K562 (cell line): ENCODE measurements around the gene CCDC183. TPM values are rescaled to one million over a fixed set of nuclear protein-coding genes. Genes with fewer than 3 reads are reported as not detected.
"Not testable (repeated sequence)": the region's sequence is repeated elsewhere in the genome, so short reads cannot be mapped to it uniquely, and the experiment has no call there.

Experiments
- ATAC-seq: fragments of 200-7000 bp; cut with Tn5 transposase; 3 replicates; pipeline ENCODE4 v1.9.1; 2020; ENCODE audit warnings: moderate library complexity
- BruUV-seq: library from RNA; stranded (reverse); fragments of 400-500 nt; replicated peaks from 2 replicates; lab custom pipeline; 2021; lab: Mats Ljungman, UMichigan
- CTCF ChIA-PET: fragments of 300-600 bp; formaldehyde crosslinking; extraction: SDS; loops from one replicate; lab custom pipeline; 2021; ENCODE audit warnings: low intra/inter-chr PET ratio; lab: Yijun Ruan, JAX
- POLR2A ChIA-PET: fragments of 300-600, 350-650 bp; sonication (Branson Sonifier 250); formaldehyde crosslinking; extraction: SDS; loops from one replicate; lab custom pipeline; 2021; ENCODE audit warnings: antibody characterized with exemption, inconsistent platforms; lab: Yijun Ruan, JAX
- DNase-seq, 4 experiments: peaks; one replicate each; pipeline versions ENCODE4 v3.0.0 to v3.0.0-alpha.2; 2011 to 2018; ENCODE audit warnings: low spot score in 3 of 4, mixed read lengths in 3 of 4; ENCODE audit errors: extremely low read depth in 1 of 4
- FAIRE-seq: peaks from 2 replicates; lab custom pipeline; 2011; peaks lifted over from hg19 to GRCh38; lab: Jason Lieb, UNC
- H2AFZ ChIP-seq: 2 replicates; pipeline ENCODE4 v1.6.0; 2011; ENCODE audit warnings: low read depth, low read length, control low read depth, inconsistent platforms
- H3K27ac ChIP-seq: fragments of 200-600 bp; 3 replicates; pipeline ENCODE4 v1.8.0; 2011; ENCODE audit warnings: low read depth, mild to moderate bottlenecking, control low read depth, inconsistent platforms, low read length, moderate library complexity, mixed read lengths; ENCODE audit errors: extremely low read depth
- H3K27me3 ChIP-seq, 2 experiments: fragments of 300-600 bp in 1 of 2; 2 replicates in 1 of 2; 3 replicates in 1 of 2; pipeline versions ENCODE4 v1.6.0 to v1.8.0; 2011; ENCODE audit warnings: inconsistent platforms in 2 of 2, low read length in 2 of 2, mild to moderate bottlenecking in 1 of 2, mixed read lengths in 1 of 2, moderate library complexity in 1 of 2; ENCODE audit not compliant: control insufficient read depth in 2 of 2, insufficient read depth in 2 of 2
- H3K36me3 ChIP-seq: fragments of 300-600 bp; 3 replicates; pipeline ENCODE4 v1.8.0; 2011; ENCODE audit warnings: mild to moderate bottlenecking, low read length, inconsistent platforms; ENCODE audit not compliant: control insufficient read depth, insufficient read depth
- H3K4me1 ChIP-seq, 2 experiments: fragments of 200-600 bp in 1 of 2; replicated peaks in 1 of 2; 2 replicates in 1 of 2; 3 replicates in 1 of 2; pipeline versions ENCODE4 v1.5.1 to v1.8.0; 2011; ENCODE audit warnings: inconsistent platforms in 2 of 2, low read length in 2 of 2, mild to moderate bottlenecking in 1 of 2, mixed read lengths in 1 of 2, moderate library complexity in 1 of 2; ENCODE audit not compliant: control insufficient read depth in 2 of 2, insufficient read depth in 2 of 2
- H3K4me2 ChIP-seq: 2 replicates; pipeline ENCODE4 v1.6.1; 2011; ENCODE audit warnings: low read length, control low read depth, inconsistent platforms, mixed read lengths; ENCODE audit not compliant: insufficient read depth
- H3K4me3 ChIP-seq: fragments of 200-600 bp; sonication (generic), shearing (Covaris generic); 2 replicates; pipeline ENCODE4 v1.5.1; 2016; ENCODE audit warnings: control low read depth, inconsistent platforms
- H3K79me2 ChIP-seq: fragments of 200-600 bp; 3 replicates; pipeline ENCODE4 v1.8.0; 2011; ENCODE audit warnings: low read length, inconsistent platforms; ENCODE audit not compliant: control insufficient read depth, insufficient read depth
- H3K9ac ChIP-seq, 2 experiments: 2 replicates each; pipeline versions ENCODE4 v1.6.0 to v1.6.1; 2011; ENCODE audit warnings: low read depth in 2 of 2, low read length in 2 of 2, control low read depth in 1 of 2, inconsistent platforms in 1 of 2, mild to moderate bottlenecking in 1 of 2, mixed read lengths in 1 of 2; ENCODE audit not compliant: insufficient read depth in 1 of 2
- H3K9me1 ChIP-seq: one replicate; pipeline ENCODE4 v1.6.0; 2011; ENCODE audit warnings: inconsistent platforms, mild to moderate bottlenecking, low read length, moderate library complexity; ENCODE audit not compliant: control insufficient read depth, insufficient read depth
- H3K9me3 ChIP-seq: replicated peaks from 2 replicates; pipeline ENCODE4 v1.5.1; 2011; ENCODE audit warnings: low read depth, low read length, inconsistent platforms; ENCODE audit not compliant: control insufficient read depth, insufficient read depth
- H4K20me1 ChIP-seq: replicated peaks from 2 replicates; pipeline ENCODE4 v1.6.1; 2011; ENCODE audit warnings: low read length, inconsistent platforms, mixed read lengths; ENCODE audit not compliant: control insufficient read depth, insufficient read depth
- DPF2 ChIP-seq: fragments of 450-650 bp; IDR thresholded peaks from 2 replicates; pipeline ENCODE4 v1.6.1; 2016
- EGR1 ChIP-seq: fragments of 450-650 bp; conservative IDR thresholded peaks from 2 replicates; pipeline ENCODE4 v1.6.1; 2017; ENCODE audit warnings: mild to moderate bottlenecking
- MIER1 ChIP-seq: fragments of 450-650 bp; IDR thresholded peaks from 2 replicates; pipeline ENCODE4 v1.6.1; 2016; ENCODE audit warnings: antibody characterized with exemption, mild to moderate bottlenecking, low read depth
- ZBTB11 ChIP-seq, 3 experiments: fragments of 200-800 bp in 1 of 3; fragments of 250-450 bp in 1 of 3; fragments of 450-650 bp in 1 of 3; sonication (Bioruptor Pico) in 1 of 3; sonication (Bioruptor generic) in 1 of 3; formaldehyde crosslinking in 1 of 3; IDR thresholded peaks; 2 replicates each; pipeline versions ENCODE4 v1.6.1 to v1.8.0; 2016 to 2022; ENCODE audit warnings: mild to moderate bottlenecking in 2 of 3, missing genetic modification characterization in 2 of 3, missing compliant biosample characterization in 1 of 3, moderate library complexity in 1 of 3
- ZBTB40 ChIP-seq, 2 experiments: fragments of 450-650 bp in 1 of 2; sonication (generic) in 1 of 2; formaldehyde crosslinking in 1 of 2; IDR thresholded peaks; 2 replicates each; pipeline versions ENCODE4 v1.7.1 to v1.9.0; 2016 to 2022; ENCODE audit warnings: inconsistent platforms in 1 of 2, mild to moderate bottlenecking in 1 of 2, missing genetic modification reagents in 1 of 2
- ZFX ChIP-seq: sonication (generic); formaldehyde crosslinking; IDR thresholded peaks from 2 replicates; pipeline ENCODE4 v1.8.0; 2022; ENCODE audit warnings: mild to moderate bottlenecking, missing genetic modification reagents, moderate library complexity
- WGBS: fragments of 100-300 bp; shearing (Covaris generic); methylation state at CpG from one replicate; pipeline ENCODE4 v1.1.6; 2016; ENCODE audit warnings: low coverage, mixed read lengths; ENCODE audit not compliant: insufficient coverage; ENCODE audit errors: missing lambda C conversion rate; 5-methylcytosine and 5-hydroxymethylcytosine counted together
- in situ Hi-C: fragments of 300-500 bp; cut with MboI; formaldehyde crosslinking; loops from 4 replicates; pipeline ENCODE4 v1.15.0; 2018; ENCODE audit warnings: inconsistent platforms, mixed read lengths
- intact Hi-C: fragments of 100-400 bp; cut with micrococcal nuclease; formaldehyde crosslinking; loops from 2 replicates; pipeline ENCODE4 v1.14.2; 2022
- polyA plus RNA-seq, 8 experiments: library from polyadenylated mRNA; depleted of rRNA in 4 of 8; stranded (reverse) in 5 of 8; unstranded in 3 of 8; fragments of >200 nt; fragmentation: Nextera tagmentation in 2 of 8; fragmentation: Illumina TruSeq in 1 of 8; extraction: Ambion mirVana in 2 of 8; extraction: Trizol in 1 of 8; gene quantifications; 2 replicates each; pipeline versions ENCODE4 v1.2.1 to v1.2.3, GENCODE V29; 2011 to 2014; ENCODE audit warnings: inconsistent platforms in 1 of 8, missing spikeins in 1 of 8
- total RNA-seq, 7 experiments: library from RNA; depleted of rRNA in 6 of 7; stranded (reverse); fragments of >200 nt in 6 of 7; fragmentation: Illumina TruSeq in 2 of 7; extraction: Trizol in 2 of 7; gene quantifications; 2 replicates each; pipeline versions ENCODE4 v1.2.1 to v1.2.3, GENCODE V29; 2011 to 2021; ENCODE audit warnings: low replicate concordance in 1 of 7

The CCDC183 gene
- total and polyA plus RNA-seq, 9 of the 15 experiments (the other 6 are each of a cell fraction or from before 2014, with no cell fraction given), result 0.21 to 0.60 (median 0.29) TPM; not detected in 4

- BruUV-seq, H3K79me2 ChIP-seq: not testable (repeated sequence)
- peak overlapping the region; percentile 12; the same call in 1 of the 2 replicates for H3K4me2 ChIP-seq
Observed at GRCh38 chr9:136785565-136786355, 10.4 kb upstream of the CCDC183 start.

More at GRCh38 chr9:136785565-136786355, 10.4 kb upstream of the CCDC183 start:
- in situ Hi-C loops (loop anchor here (25.0 kb wide), 1 partner anchor 452 kb away; the partner anchor contains the start of genes CYSRT1, RNF224, SLC34A3 and TUBB4B), intact Hi-C loops (loop anchor here (2.0 to 10.0 kb wide), 3 partner anchors 55 to 459 kb away; partner anchors contain the start of genes C8G and TUBB4B)
- peak overlapping the region; percentile 64 for H2AFZ ChIP-seq
- H3K9me1 ChIP-seq; ATAC-seq; FAIRE-seq; H3K36me3 ChIP-seq; H3K9me3 ChIP-seq; H4K20me1 ChIP-seq; H3K4me3 ChIP-seq; H3K27me3 ChIP-seq; TF ChIP-seq ZBTB40 (CRISPR knock-in tag; IDR thresholded peaks at IDR 0.05): not testable (repeated sequence)
- H3K9ac ChIP-seq, result peak overlapping the region; percentile 47 to 79
- 0 out of 2 replicates have a peak, but pooled peaks have one; percentile 26 for TF ChIP-seq EGR1
- 0 out of 2 replicates have a peak, but pooled peaks have one; percentile 31 for TF ChIP-seq ZBTB40 (IDR thresholded peaks at IDR 0.05)
- peak; percentile 27; the same call in 1 of the 2 replicates for TF ChIP-seq MIER1
- TF ChIP-seq DPF2, result 0 out of 2 replicates have a peak, but pooled peaks have one; percentile 17
- peak in 1 of 3 experiments; percentile 8; a peak in 1 of 6 replicates for TF ChIP-seq ZBTB11 (CRISPR knock-in tag; IDR thresholded peaks at IDR 0.05)
- TF ChIP-seq ZFX (CRISPR knock-in tag), result peak; percentile 17; the same call in 1 of the 2 replicates
- DNase-seq, result peak in 1 of 4 experiments; percentile 52
- POLR2A ChIA-PET, result interaction anchor here (0.6 to 1.1 kb wide), 2 partner anchors 19 to 403 kb away, joined by 3 to 4 read pairs; partner anchors contain the start of gene SSNA1
- H3K4me1 ChIP-seq, result peaks cover 33 to 42% of the 10 kb centered on the region in 2 experiments
- H3K27ac ChIP-seq, result peak overlapping the region; percentile 72
- CTCF ChIA-PET, result interaction anchor here (1.3 kb wide), 1 partner anchor 20 kb away, joined by 4 read pairs; no protein-coding TSS in a partner anchor
- WGBS, result 21% methylated on average over 16 of the region's 23 CpGs
